AG08396 (cell line): Measurements from ENCODE around the gene AUTS2.

Experiments used
- DNase-seq: peaks from one replicate; pipeline ENCODE4 v3.0.0; 2012; ENCODE audit warnings: low spot score, mixed read lengths

AUTS2 gene

DNA sequence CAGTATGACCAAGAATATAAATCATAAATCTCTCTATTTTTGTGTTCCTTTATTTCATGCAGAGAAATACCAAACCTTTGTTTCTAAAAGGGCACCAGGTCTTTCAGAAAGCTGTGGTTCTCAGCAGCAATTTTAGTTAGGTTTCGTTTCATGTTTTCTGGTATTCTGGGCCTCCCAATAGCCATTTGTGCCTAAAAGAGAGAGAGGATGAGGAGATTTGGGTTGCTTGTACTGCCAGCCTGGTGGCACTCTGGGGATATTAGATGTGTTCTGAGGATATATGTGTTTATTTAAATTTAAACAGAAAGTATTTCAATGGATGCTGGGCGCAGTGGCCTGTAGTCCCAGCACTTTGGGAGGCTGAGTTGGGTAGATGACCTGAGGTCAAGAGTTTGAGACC, 471.7 kb downstream of the AUTS2 start:
- no peak for DNase-seq

DNA sequence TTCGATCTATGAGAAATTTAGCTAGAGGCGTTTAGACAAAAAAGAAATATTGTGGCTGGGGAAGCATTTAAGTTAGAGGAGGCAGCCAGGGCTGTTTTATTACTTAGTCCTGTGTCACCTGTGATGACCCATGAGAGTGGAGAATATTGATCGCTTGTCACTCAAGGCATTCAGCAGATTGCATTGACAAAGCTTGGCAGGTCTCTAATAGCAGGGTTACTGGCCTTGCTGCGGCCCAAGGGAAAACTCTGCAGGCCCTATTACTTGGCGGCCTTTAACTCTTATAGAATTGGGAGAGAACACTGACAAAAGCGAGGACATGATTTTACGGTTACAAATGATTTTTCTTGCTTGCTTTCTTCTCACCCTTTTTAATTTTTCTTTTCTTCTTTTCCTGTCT, 473.5 kb downstream of the AUTS2 start:
- no peak for DNase-seq

DNA sequence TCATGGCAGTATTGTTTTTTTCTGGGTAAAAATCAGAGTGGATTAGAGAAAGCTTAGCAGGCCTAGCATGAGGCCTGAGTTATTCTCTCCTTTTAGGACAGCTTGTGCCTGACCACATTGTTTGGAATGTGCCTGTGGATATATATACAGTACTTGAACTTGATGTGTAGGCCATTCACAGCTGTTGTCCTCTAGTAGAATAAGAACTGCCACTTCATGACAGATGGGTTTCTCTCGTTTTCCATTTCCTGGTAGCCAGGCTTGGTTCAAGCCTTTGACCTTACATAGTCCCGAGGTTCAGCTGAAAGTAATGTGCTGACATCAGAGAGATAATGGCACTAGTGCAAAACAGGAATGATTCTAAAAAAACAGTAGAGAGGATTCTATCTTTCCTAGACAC, 473.9 kb downstream of the AUTS2 start:
- DNase-seq: peak; percentile 5

DNA sequence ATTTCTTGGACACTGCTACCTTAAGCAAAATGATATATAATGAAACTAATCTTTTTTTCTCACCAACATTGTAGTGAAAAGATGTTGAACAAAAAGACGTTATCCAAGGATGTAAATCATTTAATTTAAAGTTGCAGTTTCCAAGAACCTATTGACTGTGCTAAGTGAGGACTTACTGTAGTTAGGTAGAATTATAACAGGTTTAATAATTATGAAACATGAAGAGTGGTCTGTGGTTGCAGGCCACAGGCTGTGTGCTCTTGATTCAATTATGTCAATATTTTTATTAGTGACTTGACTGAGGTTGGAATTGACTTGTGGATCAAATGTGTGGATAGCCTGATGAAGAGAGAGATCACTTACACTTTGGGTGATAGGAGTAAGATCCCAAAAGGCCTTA, 478.1 kb downstream of the AUTS2 start:
- DNase-seq: no peak

DNA sequence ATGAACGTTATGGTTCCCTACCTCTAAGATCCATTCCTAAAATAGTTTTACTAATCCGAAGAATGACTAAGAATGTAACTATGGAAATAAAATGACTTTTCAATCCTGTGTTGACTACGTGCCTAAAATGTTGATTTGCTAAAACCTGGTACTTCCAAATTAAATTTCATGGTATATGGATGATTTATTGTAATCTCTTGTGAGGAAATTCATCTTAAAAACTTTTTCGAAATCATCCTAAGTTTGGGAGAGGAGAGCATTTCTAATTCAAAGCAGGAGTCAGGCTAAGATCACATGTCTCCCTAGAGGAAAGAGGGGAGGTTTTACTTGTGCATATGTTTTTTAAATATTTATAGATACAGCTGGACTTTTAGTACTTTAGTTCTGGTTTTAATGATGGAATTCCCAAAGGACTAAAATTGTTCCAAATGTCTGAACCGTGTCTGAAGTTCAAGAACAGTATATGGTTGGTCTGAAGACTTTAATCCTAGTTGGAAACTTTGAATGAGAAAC, 483.9 kb downstream of the AUTS2 start:
- no peak for DNase-seq

DNA sequence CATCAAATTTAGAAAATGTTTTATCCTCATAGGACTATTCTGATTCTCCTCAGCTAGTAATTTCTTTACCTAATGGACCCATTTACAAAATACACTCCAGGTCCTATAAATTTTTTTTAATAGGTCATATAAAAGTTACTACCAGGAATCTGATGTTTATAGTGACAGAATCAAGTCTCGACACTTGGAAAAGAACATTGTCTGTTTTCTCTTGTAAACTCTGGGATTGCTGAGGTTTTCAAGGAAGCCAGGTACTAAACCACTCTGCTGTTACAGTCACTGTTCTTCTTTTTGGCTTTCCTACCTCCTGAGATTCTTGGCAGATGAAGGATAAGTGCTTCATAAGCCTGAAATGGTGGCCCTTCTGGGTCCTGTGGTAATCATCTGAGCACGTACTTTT, 493.1 kb downstream of the AUTS2 start:
- DNase-seq: no peak

DNA sequence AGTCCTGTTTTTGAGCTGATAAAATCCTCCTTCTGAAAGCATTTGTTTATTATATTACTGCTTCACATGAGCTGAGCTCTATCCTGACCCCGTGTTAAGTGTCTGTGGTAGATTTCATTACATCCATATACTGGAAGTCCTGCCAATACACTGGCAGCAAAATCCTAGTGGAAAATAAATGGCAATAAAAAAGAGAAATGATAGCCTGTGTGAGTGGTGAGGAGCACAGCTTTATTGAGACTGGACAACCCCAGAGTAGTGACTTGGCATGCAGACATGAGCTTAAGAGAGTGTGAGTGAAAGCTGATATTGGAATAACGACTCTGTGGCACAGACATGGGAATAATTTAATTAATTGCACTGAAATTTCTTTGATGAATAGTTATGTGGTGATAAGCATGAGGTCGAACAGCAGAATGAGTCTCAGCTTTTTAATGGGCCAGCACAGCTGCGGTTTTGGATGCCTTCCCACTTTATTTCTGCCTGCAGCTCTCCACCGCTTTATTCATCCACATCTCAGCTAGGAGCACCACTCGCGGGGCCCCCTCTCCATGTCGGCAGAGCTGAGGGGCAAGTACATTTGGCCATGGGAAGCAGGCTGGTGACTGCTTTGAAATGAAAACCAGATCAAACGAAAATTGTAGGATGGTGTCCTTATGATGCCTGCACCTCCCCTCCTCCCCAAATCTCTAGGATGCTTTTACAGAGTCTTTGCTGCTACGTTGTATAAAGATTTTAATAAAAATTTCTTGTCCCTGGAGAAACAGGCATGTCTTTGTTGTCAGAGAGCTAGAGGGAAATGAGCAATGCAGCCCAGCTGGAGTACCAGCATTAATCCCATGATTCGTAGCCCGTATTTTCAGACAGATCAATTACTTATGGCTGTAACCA, 494.3 kb downstream of the AUTS2 start:
- peak; percentile 14 for DNase-seq

DNA sequence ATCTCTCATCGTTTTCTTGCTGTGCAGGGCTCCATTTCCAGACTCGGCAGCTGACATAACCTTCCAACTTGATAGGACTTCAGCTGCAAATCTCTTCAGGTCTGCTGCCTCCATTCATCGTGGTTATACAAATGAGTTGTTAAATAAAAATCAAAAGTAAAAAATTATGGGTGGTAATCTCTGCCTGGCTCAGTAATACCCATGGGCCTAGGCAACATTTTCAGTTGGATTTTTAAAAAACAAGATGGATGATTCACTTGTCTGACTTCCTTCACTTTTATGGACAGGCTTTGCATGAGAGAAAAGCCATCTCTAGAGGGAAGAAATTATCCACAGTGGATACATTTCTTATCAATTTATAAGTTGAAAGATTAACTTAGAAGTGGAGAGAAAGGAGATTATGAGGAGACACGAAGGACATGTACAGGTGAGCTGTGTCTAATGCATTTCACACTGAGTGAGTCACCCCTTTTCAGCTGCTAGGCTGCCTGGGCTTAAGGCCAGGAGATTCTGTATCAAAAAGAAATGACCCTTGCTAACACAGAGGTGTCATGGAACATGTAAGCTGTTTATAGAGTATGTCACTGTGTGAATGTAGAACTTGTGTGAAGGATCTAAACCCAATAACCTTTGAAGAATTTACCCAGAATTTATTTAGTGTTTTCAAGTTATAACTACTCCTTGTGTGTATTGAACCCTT, 495.1 kb downstream of the AUTS2 start:
- DNase-seq: no peak

DNA sequence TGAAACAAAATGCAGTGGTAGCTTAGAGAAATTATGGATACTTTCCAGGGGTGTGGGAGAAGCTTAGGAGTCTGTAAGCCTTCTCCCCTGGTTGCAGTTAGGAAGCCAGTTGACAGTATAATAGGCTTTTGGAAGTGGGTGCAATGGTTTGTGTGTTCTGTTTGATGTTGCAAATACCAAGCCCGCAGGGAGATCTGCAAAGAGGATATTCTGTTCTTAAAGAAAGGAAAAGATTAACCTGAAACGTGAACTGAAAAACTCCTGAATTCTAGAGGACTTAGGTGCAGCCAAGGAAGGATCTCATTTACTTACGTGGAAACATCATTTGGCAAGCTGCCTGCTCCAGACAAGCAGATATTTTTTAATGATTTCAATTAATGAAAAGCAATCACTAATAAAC, 496.6 kb downstream of the AUTS2 start:
- no peak for DNase-seq

DNA sequence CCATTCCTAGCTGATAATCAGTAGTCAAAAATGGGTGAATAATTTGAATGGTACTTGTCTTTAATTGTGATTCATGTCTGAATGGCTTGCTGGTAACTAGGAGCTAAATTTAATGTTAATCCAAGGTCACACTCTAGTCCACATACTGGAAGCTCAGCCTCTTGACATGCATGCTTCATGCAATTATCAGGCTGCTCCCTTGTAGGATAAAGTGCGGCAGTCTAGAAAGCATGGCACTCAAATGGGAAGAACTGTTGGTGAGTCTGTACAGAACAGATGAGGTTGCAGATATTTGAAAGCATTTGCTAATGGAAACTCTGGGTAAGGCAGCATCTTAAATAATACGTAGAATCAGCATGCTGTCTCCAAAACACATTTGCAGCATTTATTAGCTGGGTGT, 499.4 kb downstream of the AUTS2 start:
- no peak for DNase-seq

DNA sequence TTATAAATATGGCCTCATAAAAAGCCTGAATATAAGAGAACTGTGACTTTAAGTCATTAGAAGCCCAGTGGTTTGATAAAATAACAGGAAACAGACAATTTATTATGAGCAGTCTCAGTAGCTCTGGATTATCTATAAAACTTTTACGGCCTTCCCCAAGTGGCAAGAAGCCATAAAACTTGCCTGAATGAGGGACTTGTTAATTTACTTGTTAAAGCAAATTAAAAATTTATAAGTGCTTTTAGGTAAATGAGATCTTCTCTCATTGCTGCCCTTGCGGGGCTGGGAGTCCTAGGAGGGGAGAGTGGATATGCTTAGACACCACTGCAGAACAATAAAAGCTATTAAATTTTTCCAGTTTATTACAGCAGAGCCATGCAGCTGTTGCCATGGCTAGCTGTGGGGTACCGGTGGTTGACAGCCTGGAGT, 499.9 kb downstream of the AUTS2 start:
- DNase-seq: no peak

DNA sequence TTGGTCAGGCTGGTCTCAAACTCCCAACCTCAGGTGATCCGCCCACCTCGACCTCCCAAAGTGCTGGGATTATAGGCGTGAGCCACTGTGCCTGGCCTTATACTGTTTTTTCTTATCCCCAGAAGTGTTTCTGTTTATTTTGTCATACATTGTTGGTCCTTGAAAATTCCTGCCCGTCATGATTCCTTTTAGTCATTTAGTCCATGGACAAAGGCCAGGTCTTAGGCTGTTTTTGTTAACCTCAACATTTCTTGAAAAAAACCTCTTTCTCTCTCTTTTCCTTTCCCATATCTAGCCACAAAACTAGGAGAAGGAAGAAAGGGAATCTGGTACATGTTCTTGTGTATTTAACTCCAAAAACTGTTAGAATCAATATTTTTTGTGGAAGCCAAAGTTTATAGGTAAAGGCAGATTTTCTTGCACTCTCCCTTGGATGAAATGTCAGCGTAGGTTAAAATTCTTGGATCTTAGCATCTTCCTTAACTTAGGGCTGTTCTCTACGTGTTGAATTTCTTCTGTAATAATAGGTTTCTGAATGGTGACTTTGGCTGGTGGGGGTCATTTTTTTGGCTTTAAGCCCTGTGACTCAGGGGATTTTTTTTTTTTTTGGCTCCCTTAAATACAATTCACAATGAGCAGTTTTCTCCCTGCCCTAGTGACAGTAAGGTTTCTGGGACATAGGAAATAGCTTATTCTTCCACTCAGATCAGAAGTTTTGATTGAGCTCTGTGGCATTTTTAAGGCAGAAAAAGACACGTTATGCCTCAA, 500.8 kb downstream of the AUTS2 start:
- DNase-seq: no peak

DNA sequence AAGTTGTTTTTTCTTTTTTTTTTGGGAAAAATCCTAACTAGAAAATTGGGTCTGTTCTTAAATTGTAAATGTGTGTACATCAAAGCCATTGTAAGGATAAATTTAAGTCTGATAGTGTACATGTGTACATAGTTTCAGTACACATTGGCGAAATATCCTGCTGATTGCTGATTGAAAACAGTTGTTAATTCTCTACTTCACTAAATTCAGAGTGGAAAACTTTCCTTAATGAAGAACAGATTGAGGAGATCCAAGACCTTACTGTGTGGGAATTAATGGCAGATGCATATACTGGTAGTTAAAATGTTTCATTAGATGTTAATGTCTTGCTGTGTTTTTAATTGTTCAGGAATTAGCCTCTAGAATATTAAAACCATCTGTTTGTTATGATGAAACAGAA, 506.0 kb downstream of the AUTS2 start:
- no peak for DNase-seq

DNA sequence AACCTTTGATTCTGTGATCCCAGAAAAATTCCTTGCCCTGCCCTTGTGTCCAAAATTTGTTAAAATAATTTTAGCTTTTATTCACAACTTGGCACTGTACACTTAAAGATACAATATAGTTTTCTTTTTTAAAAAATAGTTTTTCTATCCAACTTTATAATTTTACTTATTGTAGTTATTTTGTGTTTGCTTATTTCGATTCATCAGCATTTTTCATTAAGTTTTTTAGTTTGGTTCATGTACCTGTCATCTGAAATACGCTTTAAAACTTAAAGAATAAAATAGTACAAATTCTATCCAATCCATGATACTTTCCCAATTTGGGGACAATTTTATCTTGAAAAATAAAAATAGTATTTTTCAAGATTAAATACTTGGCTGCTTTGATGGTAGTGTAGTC, 514.8 kb downstream of the AUTS2 start:
- DNase-seq: no peak

DNA sequence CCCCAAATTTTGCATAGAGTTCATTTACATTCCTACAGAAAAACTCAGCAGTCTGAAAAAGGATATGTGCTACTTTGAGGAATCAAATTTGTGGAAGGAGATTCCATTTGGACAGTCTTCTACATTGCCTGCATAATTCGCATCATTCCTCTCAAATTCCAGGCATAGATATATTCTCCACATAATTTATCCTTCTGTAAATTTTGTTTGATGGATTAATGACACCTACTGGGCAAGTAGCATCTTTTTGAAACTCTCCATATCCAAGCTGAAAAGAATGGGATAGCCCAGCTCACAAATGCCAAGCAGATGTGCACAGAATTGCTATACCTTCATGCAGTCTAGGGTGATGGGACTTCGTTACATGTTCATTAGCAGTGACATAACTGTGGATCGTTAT, 515.3 kb downstream of the AUTS2 start:
- DNase-seq: no peak

DNA sequence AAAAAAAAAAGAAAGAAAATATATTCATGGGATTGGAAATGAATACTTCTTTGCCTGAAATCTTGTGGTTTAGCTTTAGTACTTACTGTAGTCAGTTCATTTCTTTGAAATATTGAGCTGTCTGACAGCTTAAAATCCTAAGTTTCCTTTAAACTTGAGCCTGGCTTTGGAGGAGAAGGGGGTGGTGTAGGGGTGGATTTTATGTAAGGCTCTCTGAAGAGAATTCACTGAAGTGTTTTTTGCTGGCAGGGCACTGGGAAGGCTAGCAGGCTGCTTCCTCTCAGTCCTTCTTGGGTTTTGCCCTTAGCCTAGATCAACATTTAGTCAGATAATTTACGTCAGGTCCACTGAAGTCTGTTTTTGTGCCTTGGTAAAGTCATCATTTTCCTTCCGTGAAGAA, 516.5 kb downstream of the AUTS2 start:
- DNase-seq: no peak

DNA sequence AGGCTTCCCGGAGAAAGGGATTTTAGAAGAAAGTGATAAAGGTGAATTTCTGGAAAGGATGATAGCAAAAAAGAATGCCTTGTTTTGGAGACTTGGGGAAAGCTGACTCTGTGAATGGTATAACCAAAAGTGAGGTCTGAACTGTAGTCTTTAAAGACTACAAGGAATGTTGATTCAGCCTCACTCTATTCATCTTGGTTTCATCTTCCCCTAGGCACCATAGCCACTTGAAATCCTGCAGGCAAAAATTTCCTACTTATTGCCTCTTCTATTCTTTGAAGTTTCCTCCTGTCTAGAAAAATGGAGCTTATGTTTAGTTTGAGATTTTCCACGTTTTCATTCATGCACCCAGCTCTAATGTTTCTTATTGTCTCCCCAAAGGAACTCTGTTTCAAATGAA, 518.0 kb downstream of the AUTS2 start:
- no peak for DNase-seq

DNA sequence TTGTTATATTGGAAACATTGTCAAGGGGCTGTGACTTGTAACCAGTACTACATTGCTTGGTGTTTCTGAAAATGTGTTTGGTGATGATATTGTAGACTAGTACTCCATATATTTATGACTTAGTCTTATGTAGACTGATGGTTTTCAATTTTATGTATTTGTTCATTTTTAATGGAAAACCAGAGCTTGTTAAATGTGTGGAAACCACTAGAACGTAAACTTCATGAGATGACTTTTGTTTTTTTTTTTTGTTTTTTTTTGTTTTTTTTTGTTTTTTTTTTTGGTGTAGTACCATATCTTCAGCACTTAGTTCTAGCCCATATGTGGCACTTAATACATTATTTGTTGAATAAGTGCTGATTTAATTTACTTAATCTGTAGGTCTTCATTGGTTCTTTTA, 518.6 kb downstream of the AUTS2 start:
- DNase-seq: no peak

DNA sequence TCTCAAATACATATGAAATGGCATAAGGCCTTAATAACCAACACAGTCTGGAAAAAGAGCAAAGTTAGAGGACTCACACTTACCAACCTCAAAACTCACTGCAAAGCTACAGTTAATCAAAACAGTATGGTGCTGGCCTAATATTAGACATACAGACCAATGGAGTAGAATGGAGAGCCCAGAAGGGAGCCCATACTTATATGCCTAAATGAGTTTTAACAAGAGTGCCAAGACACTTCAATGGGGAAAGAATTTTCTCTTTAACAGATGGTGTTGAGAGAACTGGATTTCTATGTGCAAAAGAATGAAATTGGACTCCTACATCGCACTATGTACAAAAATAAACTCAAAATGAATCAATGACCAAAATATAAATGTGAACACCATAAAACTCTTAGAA, 522.6 kb downstream of the AUTS2 start:
- no peak for DNase-seq

DNA sequence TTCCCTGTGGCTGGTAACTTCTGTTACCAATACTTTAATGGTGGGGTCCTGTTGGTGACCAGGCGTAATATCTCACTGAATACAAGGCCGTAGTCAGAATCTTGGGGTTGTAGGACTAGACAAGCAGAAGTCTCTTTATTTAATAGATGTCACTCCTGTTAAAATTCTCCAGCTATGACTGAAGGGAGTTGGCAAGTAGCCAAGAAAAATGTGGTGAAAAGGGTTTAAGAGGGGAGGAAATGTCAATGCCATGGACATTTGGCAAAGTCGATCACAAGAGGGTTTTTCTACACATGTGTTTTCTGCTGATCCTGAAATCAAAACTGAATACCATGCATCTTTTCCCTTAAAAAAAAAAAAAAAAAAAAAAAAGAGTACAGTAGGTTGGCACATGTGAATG, 533.5 kb downstream of the AUTS2 start:
- no peak for DNase-seq

DNA sequence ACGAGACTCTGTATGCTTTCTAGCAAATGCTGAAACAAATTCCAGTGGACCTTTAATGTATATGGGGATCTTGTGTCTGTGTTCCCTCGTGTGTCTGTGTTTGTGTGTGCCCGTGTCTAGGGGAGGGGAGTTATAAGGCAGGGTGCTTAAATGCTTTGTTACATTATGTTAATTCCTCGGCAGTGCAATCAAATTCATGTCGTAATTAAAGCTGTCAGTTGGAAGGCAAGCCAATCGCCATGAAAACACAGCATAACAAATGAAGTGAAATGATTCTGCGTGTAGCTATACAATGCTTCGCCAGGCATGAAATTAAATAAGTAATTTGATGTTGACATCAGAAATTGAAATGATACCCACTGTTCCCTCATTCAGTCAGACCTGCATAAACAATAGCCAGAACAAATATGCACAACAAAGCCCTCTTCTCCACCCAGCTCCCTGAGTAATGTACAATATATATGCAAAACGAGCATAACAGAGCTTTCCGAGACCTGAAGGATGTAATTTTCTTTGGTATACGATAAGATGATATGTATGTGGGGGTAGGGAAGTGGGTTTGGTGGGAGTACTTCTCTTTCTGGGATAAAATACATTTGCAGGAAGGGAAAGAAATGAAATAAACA, 534.1 kb downstream of the AUTS2 start:
- DNase-seq: no peak
